Left renal pelvis (tissue), 4 donors: ENCODE results near the gene MTMR1. TPM values are rescaled to one million over a fixed set of nuclear protein-coding genes. Genes with fewer than 3 reads are reported as not detected.

Source experiments
- DNase-seq, 4 donors: peaks; one replicate each; pipeline ENCODE4 v3.0.0-alpha.2; 2013; ENCODE audit warnings: low read depth in 4 of 4, low spot score in 3 of 4
- polyA plus RNA-seq, 4 donors: library from polyadenylated mRNA; unstranded; fragments of 120-200 nt; gene quantifications; one replicate each; pipeline ENCODE4 v1.2.1, GENCODE V29; 2013; ENCODE audit not compliant: insufficient read length in 4 of 4

MTMR1 gene
- 10 to 100 TPM; 20.1 to 31.5 (median 26.9) TPM for polyA plus RNA-seq

DNA sequence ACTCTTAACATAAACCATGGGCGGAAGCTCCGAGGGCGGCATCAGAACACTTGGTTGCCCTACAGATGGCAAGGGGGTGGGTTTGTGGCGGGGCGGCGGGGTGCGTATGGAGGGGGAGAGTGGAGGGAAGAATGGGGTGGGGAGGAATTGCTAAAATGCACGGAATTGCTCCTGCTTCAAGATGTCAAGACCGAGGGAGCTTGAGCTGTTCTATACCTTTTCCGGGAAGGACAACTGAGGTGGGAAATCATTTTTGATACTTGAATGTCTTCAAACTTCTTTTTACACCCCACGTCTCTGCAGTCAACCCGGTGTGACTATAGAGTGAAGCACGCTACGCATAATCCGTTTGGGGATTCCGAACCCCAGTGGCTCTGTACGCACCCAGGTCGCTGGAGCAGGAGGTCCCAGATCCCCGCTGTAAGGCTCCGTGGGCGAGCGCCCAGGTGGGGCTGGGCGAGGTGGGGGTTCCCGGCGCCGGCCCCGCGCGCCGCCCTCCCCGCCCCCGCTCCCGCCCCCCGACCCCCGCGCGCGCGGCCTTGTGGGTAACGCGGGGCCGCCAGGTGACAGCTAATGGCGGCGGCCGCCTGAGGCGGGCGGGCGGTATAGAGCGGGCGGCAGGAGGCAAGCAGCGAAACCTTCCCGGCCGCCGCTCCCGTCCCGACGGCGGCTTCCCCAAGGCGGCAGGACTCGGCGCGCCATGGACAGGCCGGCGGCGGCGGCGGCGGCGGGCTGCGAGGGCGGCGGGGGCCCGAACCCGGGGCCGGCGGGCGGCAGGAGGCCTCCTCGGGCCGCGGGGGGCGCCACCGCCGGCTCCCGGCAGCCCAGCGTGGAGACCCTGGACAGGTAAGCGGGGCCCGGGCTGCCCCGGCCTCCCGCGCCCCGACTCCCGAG is at the start of gene MTMR1:
Gene MTMR1 (plus strand): TSS at position 566 of the 894 bp plus-strand sequence. CDS start 135 bp downstream, at position 701.
- DNase-seq: no peak

DNA sequence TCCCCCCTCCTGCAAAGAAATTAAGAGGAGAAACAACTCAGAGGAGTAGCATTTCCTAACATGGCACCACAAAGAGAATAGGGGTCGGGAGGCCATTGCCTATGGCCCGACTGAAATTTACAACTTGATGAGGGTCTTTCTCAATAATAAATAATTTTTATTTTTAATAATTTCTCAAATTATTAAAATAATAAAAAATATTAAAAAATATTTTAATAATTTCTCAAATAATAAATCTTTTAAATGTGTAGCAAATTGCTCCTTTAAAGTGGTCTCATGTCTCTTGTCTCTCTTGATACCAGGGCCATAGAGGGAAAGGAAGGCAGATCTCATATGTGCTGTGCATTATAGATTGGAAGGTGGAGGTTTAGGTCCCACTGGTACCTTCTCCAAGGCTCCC is 49.2 kb upstream of the MTMR1 start:
- no peak for DNase-seq

DNA sequence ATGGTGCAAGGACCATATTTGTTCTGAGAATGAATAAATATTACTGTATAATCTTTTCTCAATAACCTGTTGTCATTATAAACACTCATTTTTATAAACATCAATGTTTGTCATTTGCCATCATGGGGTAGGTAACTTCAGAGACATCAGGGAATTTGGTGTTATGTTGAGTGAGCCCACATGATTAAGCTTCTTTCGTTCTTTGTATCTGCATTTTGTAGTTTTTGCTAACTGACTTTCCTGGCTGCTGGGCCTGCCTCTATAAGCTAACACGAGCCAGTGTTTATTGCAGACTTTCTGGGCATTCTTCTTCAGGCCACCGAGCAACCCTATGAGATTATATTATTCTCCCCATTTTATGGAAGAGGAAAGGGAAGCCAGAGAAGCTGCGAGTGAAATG is 48.8 kb upstream of the MTMR1 start:
- DNase-seq: no peak

DNA sequence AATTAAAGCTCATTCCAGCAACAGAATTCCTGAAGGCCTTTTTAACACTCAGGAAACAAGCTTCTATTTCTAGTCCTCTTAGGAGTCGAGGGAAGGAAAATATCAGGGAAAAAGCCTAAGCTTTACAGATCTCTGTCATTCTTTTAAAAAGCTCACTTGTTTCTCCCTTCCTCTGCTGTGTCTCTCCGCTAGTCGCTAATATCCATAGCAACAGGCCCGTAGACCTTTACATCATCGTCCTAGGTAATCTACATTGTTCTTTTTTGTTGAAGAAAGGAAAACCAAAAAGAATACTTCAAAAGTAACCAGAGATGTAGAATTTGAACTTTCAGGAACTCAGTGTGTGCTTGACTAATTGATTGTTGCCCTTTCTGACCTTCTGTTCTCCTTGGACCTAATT is 45.9 kb upstream of the MTMR1 start:
- no peak for DNase-seq

DNA sequence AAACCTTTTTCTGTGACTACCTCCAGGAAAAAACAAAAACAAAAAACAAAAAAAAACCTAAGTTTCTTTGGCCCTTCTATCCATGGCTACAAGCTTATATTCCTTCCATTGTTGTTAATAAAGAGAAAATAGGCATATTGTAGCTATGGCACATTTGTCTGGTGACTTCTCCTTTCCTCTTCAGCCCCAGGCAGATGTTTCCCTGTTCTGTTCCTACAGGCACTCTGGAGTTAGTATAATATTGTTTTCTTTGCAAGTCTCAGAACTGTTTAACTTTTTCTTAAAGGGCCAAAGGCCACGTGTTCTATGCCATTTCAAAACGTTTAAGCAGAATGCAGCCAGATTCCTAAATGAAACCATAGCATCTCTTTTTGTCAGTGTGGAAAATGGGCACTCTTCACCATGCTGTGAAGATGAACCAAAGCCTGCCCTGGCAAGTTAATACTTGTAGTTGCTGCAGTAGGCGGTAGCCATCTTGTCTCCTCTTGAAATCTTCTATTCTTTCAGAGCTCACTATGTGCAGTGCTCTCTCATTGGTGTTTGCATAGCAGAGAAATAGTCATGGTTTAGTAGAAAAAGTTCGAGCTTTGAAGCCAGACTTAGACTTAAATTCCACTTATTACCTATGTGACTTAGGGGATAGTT is 44.8 kb upstream of the MTMR1 start:
- DNase-seq: no peak

DNA sequence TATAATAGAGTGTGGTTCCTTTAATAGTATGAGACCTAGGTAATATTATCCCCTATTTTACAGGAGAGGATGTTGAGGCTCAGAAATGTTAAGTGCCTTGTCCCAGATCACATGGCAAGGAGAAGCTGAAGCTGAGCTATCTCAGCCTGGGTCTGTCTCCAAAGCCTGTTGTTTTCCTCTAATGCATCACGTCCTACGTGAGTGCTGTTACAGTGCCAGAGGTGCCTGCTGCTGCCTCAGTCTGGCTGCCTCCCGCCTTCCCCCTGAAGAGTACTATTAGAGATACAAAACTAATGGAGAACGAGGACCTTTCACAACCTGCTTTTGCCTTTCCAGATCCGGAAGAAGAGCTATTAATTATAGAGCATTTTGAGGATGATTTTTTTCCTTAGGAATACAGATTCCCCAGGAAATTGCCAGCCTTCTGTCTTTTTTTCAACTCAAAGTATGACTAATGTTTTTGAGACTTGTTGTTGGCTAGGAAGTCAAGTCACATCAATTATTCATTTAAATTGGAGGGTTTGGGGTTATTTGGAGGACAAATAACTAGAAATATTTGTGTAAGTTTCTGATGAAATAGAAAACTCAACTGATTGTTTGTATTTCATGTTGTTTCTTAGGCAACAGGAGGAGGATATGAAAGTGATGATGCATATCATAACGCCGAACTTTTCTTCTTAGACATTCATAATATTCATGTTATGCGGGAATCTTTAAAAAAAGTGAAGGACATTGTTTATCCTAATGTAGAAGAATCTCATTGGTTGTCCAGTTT is 43.9 kb upstream of the MTMR1 start:
- DNase-seq: no peak

DNA sequence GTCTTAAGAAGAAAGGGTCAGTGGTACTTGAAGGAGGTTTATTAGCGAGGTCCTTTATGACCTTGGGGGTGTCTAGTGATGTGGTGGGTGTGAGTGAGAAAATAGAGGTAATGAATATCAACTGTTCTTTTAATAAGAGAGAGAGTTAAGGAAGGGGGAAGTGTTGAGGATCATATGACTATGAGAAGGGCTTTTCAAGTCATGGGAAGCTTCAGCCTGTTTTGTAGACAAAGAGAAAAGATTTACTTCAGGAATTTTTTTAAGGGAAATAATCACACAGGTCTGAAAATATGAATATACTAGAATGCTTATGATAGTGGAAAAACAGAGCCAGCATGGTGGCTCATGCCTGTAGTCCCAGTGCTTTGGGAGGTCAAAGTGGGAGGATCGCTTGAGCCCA is 41.3 kb upstream of the MTMR1 start:
- no peak for DNase-seq

DNA sequence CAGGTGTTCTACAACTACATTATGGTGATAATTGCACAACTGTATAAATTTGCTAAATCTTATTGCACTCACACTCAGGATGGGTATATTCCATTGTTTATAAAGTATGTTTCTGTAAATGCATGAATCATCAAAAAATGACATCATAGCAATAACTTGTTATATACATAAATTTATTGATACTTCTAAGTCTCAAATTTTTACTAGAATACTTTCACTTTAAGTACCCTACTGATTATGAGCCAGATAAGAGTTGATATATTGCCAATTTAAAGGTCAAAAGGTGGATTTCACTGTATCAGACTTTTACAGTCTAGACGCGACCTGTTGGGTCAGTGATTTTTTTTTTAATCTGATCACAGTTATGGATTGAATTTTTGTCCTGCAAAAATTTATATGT is 37.4 kb upstream of the MTMR1 start:
- DNase-seq: no peak

DNA sequence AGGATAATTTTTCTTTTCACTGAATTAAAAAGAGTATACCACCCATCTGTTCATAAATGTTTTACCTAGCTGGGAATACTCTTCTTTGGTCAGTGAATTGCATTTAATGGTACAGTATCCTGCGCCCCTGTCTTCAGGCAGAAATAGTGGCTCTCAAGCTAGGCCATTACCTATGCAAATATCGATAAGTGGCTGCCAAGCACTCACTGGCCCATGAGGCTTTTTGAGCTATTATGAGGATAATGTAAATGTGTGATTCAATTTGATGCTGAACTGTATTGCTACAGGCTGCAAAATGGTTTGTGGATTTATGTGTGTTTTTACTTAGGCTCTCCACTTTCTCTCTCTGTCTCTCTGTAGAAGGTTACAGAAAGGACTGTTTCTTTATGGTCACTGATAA is 30.1 kb upstream of the MTMR1 start:
- DNase-seq: no peak

DNA sequence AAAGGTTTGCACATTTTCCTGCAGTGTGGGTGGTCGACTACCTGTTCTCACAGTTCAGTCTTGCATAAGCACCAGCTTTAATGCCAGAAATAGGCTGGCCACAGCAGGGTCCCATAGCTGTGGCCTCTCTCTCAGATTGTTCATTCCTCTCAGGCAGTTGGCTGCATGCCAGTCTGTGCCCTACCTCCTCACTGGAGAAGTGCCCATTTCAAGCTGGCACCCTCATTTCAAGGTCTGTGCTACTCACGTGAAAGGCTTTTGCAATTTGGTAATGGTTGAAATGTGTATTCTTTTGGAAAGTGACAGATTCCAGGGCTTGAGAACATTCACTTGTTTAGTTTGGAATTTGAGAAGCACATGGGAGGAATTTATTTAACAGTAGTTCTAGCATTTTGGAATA is 28.9 kb upstream of the MTMR1 start:
- DNase-seq: no peak

DNA sequence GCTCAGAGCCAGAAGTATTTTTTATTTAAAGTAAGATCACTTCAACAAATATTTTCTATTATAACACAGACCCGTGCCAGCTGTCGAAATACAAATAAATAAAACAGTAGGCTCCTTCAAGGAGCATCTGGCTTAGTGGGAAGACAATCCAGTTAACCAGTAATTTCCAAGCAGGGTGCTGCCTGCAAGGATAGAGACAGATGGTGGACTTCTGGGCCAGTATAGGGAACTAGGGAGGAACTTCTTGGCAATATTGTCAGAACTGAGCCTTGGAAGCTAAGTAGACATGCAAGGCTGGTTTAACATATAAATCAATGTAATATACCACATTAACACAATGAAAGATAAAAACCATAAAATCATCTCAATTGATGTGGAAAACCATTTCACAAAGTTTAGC is 17.0 kb upstream of the MTMR1 start:
- DNase-seq: no peak

DNA sequence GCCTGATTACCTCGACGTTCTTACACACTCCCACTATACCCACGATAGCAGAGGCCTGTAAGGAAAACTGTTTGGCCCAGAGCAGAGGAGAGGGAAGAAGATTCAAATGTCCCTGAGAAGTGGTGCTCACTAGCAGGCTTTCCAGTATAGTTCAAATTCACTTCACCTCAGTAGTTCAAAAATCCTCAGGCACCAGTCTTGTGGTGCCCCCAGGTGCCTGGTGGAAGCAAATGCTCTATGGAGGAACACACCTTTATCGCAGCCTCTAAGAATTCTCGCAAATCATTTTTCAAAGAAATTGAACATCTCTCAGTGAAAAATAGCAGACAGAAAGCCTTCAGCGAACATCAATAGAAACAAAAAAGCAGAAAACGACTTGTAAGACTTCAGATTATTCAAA is 12.2 kb upstream of the MTMR1 start:
- no peak for DNase-seq

DNA sequence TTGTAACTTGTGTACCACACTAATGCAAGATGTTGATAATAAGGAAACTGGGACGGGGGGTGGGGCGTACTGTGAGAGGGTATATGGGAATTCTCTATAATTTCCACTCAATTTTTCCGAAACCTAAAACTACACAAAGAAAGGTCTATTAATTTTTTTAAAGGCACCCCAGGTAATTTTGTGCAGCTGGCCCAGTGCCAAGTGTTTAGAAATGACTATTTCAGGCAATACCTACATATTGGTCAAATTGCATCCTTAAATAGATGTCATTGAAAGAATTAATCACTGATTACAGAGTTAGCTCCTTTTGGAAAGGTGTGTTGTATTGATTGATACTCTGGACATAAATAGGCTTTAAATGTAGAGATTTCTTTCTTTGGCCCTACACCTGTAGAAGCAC is 10.1 kb upstream of the MTMR1 start:
- DNase-seq: no peak

DNA sequence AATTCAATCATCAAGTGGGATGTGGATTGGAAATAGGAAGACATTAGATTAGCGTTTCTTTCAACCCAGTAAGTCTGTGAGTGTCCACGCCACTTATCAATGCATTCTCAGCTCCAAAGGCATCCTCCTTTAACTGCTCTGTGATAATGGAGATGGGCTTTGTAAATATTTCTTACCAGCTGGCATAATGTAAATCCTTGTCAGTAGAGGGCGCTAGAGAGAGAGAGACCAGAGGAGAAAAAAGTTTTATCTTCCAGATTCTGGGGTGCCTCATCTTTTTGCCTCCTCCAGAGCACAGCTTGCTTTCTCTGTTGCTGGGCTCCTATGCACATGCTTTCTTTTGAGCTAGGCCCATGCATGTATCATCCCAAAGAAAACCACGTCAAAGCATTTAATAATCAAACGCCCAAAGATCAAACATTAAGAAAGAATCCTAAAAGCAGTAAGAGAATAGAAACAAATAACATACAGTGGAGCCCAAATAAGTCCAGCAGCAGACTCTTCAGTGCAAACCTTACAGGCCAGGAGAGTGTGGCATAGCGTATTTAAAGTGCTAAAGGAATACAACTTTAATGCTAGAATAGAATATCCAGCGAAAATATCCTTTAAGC is 9.6 kb upstream of the MTMR1 start:
- DNase-seq: no peak

DNA sequence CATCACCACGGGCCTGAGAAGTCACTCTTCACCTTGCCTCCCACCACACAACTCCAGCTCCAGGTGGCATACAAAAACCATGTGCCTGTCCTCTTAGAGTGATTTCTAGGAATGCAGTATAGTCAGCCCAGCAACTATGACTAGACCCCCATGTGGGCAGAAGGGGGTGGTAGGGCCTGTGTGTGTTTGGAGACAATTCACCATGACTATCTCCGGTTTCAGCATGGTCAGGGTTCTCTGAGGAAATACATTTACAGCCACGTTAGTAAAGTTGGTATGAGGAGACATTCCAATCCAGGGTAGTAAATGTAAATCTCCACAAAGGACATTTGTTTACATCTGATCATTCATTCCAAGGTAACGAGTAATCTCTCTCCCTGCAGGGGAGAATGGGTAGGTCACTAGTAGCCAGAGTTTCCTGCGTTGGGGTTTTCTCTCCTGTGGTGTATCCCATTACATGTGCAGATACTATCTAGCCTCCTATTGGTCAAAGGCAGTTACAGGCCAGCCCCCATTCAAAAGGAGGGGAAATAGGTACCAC is 4.2 kb upstream of the MTMR1 start:
- DNase-seq: no peak

DNA sequence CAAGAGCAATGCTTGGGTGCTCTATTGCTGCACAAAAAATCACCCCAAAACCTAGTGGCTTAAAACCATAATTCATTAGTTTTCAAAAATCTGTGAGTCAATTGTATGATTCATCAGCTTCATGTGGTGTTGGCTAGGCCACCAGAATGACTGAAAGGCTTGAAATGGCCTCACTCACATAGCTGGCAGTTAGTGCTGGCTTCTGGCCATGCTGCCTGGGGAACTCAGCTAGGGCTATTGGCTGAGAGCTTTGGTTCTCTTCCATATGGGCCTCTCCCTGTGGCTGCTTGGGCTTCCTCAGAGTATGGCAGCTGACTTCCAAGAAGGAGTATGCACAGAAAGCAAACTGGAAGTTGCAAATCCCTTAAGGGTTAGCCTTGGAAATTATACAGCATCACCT is 3.1 kb upstream of the MTMR1 start:
- no peak for DNase-seq

DNA sequence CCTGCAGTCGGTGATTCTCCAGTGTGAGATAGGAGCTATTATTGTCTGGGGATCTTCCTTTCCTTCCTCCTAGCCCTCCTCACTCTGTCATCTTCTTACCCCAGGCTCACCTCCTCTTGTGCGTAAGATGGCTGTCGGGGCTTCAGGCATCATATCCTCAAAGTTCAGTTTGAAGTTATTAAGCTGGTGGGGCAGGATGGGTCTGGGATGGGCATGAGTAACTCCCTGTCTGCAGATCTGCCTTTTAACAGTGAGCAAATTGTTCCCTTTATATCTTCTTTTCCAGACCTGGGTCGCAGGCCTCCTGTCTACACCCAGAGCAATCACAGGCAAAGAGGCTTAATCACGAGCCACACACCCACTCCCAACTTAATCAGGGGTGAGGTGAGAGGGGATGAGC is 900 bp upstream of the MTMR1 start:
- DNase-seq: no peak

DNA sequence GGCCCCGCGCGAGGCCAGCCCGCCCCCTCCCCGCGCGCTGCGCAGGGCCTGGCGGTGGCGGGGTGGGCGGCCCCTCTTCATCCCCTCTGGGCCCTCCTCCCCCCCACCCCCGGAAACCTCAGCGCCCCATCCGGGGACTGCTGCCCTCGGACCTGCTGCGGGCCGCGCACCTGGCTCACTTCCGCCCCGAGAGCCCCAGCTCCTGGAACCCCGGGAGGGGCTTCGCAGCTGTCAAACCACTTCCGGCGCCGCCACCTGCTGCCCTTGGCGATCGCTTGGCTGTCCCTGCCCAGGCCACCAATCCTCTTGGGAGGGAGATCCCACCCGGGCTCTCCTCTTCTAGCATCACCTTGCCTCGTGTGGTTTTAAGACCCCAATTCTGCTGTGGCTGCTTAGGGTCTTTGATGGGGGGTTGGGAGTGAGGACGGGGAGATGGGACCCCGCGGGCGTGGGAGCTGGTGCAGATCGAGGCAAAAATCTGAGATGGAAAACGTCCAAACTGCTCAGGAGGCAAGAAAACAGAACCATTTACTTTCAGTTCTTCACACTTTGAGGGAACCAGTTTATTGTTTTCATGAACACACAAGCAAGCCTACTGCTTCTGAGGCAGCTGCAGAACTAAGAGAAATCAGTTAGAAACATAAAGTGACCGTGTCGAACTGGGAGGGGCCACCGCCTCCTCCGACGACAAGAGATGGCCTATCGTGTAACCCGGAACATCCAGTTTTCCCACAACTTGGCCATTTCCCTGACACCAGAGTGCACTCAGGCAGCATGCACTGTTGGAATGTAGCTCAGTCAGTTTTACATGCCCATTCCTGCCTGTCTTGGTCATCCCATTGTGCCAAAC is 754 bp downstream of the MTMR1 start:
- DNase-seq: no peak

DNA sequence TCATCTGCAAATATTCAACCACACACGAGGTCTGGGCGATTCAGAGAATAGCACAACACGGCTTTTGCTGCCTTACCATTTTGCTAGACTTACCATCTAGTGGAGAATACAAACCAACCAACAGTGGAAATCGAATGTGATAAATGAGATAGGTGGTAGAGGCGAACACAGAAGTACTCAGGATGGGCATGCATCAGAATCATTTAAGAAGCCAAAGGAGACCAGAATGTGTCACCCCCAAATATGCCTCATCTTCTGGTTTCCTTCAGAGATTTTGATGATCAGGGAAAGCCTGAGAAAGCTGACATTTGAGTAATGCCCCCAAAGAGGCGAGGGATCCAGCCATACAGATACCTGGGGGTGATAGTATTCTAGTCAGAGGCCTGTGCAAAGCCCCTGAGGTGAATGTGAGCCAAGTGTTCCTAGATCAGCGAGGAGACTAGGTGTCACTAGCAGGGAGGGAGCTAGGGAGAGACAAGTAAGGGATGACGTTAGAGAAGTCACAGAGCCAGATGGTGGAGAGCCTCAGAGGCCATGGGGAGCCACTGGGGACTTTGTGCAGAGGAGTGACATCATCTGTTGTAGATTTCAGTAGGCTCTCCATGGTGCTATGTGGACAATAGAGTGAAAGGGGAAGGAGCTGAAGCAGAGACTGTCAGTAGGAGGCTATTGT is 1.7 kb downstream of the MTMR1 start:
- no peak for DNase-seq
